Ovary (tissue), 9 donors: ENCODE results near the gene RRP7A. TPM values are rescaled to one million over a fixed set of nuclear protein-coding genes. Genes with fewer than 3 reads are reported as not detected.
A peak's percentile ranks its signal among the peaks of the same experiment; 100 is the strongest.
"Not testable (repeated sequence)": the region's sequence is repeated elsewhere in the genome, so short reads cannot be mapped to it uniquely, and the experiment has no call there.

Experiments used
- DNase-seq, 5 donors: peaks; one replicate each; pipeline ENCODE4 v3.0.0-alpha.2; 2019 to 2020
- H3K27ac ChIP-seq, 2 donors: fragments of 200-600 bp; one replicate each; pipeline versions ENCODE4 v1.5.1 to v1.8.0; 2019 to 2022
- H3K27me3 ChIP-seq: fragments of 200-600 bp; one replicate; pipeline ENCODE4 v1.8.0; 2022
- H3K36me3 ChIP-seq: fragments of 200-600 bp; sonication (generic); one replicate; pipeline ENCODE4 v1.5.1; 2019
- H3K4me1 ChIP-seq: one replicate; pipeline ENCODE4 v1.8.1; 2013; ENCODE audit warnings: mild to moderate bottlenecking, moderate library complexity; ENCODE audit not compliant: insufficient read depth
- H3K4me3 ChIP-seq: fragments of 200-600 bp; sonication (generic); one replicate; pipeline ENCODE4 v1.5.1; 2017
- H3K9me3 ChIP-seq, 2 donors: fragments of 200-600 bp in 1 of 2; sonication (generic) in 1 of 2; one replicate each; pipeline versions ENCODE4 v1.5.1 to v1.8.1; 2013 to 2019; ENCODE audit warnings: mild to moderate bottlenecking in 1 of 2, moderate library complexity in 1 of 2
- CTCF ChIP-seq, 3 donors: fragments of 450-650 bp in 2 of 3; fragments of 200-600 bp in 1 of 3; IDR thresholded peaks; one replicate each; pipeline versions ENCODE4 v1.5.1 to v1.8.0; 2016 to 2022; ENCODE audit warnings: antibody characterized with exemption in 3 of 3, mild to moderate bottlenecking in 1 of 3
- EP300 ChIP-seq: sonication (generic); formaldehyde crosslinking; IDR thresholded peaks from one replicate; pipeline ENCODE4 v1.6.1; 2017; ENCODE audit warnings: antibody characterized with exemption
- POLR2A ChIP-seq: fragments of 450-650 bp; IDR thresholded peaks from one replicate; pipeline ENCODE4 v1.6.1; 2017; ENCODE audit warnings: antibody characterized with exemption, mild to moderate bottlenecking, moderate library complexity
- WGBS, 3 donors: extraction: QIAGEN DNeasy Blood & Tissue Kit in 1 of 3; methylation state at CpG; one replicate each; pipeline versions ENCODE4 v1.1.5 to v1.1.7; 2013 to 2017; 5-methylcytosine and 5-hydroxymethylcytosine counted together
- intact Hi-C, 4 donors: fragments of 100-400 bp; cut with DNase I; formaldehyde crosslinking; loops; one replicate each; pipeline versions ENCODE4 v1.11.0 to v1.15.1; 2022 to 2023
- polyA plus RNA-seq, 2 donors: library from polyadenylated mRNA; stranded (reverse); fragments of 200-250 nt in 1 of 2; fragments of 350-450 nt in 1 of 2; fragmentation: Illumina TruSeq in 1 of 2; extraction: RNeasy Lipid Tissue Mini Kit (QIAGEN cat#74804) in 1 of 2; gene quantifications; one replicate each; pipeline ENCODE4 v1.2.3, GENCODE V29; 2013 to 2014
- total RNA-seq, 7 donors: library from RNA; depleted of rRNA in 2 of 7; stranded (reverse); fragments of >200 nt in 2 of 7; fragmentation: NEBNext Ultra II Directional in 3 of 7; extraction: Animal tissue kit (Norgen Biotek cat#: 25700) in 3 of 7; gene quantifications; one replicate each; pipeline versions ENCODE4 v1.1.0 to v1.2.4, GENCODE V29; 2016 to 2023
- donor health status: DM: no; HTN: no; CAD: no; lungs with moderate emphysema.
- donor health status: DM: no; HTN: no; CAD: no.
- donor health status: Bipolar disorder and iron deficiency.
- donor health status: DM: yes; HTN: yes; CAD: no.
- donor health status: DM: no; HTN: no; CAD: no.
- donor health status: DM: yes; HTN: yes; CAD: no.

Gene RRP7A
- total and polyA plus RNA-seq, 9 donors: 9.3 to 43.9 (median 35.6) TPM

DNA sequence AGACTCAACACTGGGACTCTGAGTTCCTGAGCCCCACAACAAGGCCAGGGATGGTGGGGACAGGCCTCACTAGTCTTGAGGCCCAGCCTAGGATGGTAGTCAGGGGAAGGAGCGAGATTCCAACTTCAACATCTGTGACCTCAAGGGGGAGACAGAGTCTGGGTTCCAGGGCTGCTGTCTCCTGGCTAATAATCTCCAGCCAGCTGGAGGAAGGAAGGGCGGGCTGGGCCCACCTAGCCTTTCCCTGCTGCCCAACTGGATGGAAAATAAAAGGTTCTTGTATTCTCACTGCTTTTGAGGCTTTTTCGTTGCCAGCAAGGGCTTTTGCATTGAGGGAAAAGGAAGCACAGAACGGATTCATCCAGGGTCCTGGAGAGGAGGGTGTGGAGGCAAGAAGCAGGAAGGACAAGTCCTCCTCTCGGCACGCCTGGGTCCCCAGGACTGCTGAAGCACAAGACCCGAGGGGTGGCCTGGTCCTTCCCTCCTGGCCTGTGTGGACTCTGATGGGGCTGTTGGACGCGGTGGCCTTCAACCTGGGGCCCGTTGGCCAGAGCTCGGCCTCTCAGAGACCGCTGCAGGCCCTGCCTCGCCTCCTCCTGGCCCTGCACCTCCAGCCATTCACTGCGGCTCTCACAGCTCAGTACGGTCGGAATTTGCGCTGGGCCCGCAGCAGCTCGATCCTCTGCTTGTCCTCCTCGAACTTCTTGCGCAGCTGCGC is 7.2 kb downstream of the RRP7A start:
- DNase-seq: peak; percentile 66 to 76 (median 68)
- H3K4me1 ChIP-seq, H3K36me3 ChIP-seq, H3K4me3 ChIP-seq, H3K27me3 ChIP-seq, H3K9me3 ChIP-seq: not testable (repeated sequence)
- WGBS, 3 donors: 36 to 47% (median 38%) methylated on average over 18 to 22 of the region's 22 CpGs
- TF ChIP-seq CTCF (IDR thresholded peaks at IDR 0.05): peak in 1 of 3 donors; percentile 65
- intact Hi-C loops: loop anchor here in 1 of 4 donors (10.0 kb wide), 1 partner anchor 102 kb away; the partner anchor contains the start of gene POLDIP3
- peak overlapping the region in 1 of 2 donors; percentile 13 for H3K27ac ChIP-seq

GRCh38 chr22:42511401-42511891 is 8.2 kb downstream of the RRP7A start:
- Histone ChIP-seq H3K4me3 (no peak overlapping the region), H3K27me3 (no peaks in the 10 kb centered on the region), H3K36me3 (no peaks in the 10 kb centered on the region), H3K4me1 (no peaks in the 10 kb centered on the region), H3K27ac (no peak overlapping the region), H3K9me3 (no peaks in the 10 kb centered on the region)
- intact Hi-C loops: loop anchor here in 1 of 4 donors (10.0 kb wide), 1 partner anchor 103 kb away; the partner anchor contains the start of gene POLDIP3
- 50 to 51% (median 50%) methylated on average over 10 of the region's 10 CpGs for WGBS, 3 donors
- TF ChIP-seq POLR2A (no peak), EP300 (no peak), CTCF (IDR thresholded peaks at IDR 0.05) (no peak)
- peak in 3 of 5 donors; percentile 52 to 66 (median 56) for DNase-seq

- no peak for DNase-seq
- Histone ChIP-seq H3K27ac (no peak overlapping the region), H3K9me3 (no peaks in the 10 kb centered on the region), H3K27me3 (no peaks in the 10 kb centered on the region), H3K4me3 (no peak overlapping the region), H3K4me1 (no peaks in the 10 kb centered on the region), H3K36me3 (no peaks in the 10 kb centered on the region)
- intact Hi-C loops: no loop called here
- TF ChIP-seq CTCF (IDR thresholded peaks at IDR 0.05): no peak
- no peak for TF ChIP-seq EP300
- no peak for TF ChIP-seq POLR2A
- WGBS, 3 donors: 70 to 80% (median 73%) methylated on average over 12 to 15 of the region's 15 CpGs
Measured at GRCh38 chr22:42509548-42509947, 10.0 kb downstream of the RRP7A start.

DNA sequence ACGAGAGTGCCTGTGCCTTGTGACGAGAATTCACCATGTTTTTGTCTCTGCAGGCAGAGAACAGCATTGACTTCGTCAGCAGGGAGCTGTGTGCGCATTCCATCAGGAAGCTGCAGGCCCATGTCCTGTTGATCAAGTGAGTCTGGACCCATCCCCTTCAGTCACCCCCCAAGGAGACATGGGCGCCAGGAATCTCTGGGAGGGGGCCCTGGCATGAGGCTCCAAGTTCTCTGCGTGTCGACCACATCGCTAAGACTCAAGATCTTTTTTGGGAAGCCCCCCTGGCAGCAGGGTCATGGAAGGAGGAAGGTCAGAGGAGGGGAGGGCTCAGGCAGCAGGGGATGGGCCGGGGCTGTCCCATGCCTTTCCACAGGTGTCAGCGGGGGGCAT is 10.6 kb downstream of the RRP7A start:
- H3K4me3 ChIP-seq, H3K36me3 ChIP-seq, intact Hi-C loops, H3K27ac ChIP-seq, DNase-seq, H3K27me3 ChIP-seq, H3K9me3 ChIP-seq, H3K4me1 ChIP-seq: not testable (repeated sequence)
- WGBS, 3 donors: 56 to 65% (median 59%) methylated on average over 6 to 10 of the region's 10 CpGs

- H3K27me3 ChIP-seq, DNase-seq, H3K4me1 ChIP-seq, H3K27ac ChIP-seq, H3K36me3 ChIP-seq, intact Hi-C loops, H3K9me3 ChIP-seq, H3K4me3 ChIP-seq: not testable (repeated sequence)
- 45 to 72% (median 49%) methylated on average over 11 of the region's 11 CpGs for WGBS, 3 donors
Measured at GRCh38 chr22:42508327-42508974, 11.1 kb downstream of the RRP7A start.
